Bronchial smooth muscle cell (primary cell): ENCODE data around the gene MEX3D. TPM values are rescaled to one million over a fixed set of nuclear protein-coding genes. Genes with fewer than 3 reads are reported as not detected.

Source experiments
- total RNA-seq: library from RNA; depleted of rRNA; stranded (reverse); fragments of >200 nt; gene quantifications from 2 replicates; pipeline ENCODE4 v1.2.1, GENCODE V29; 2014

MEX3D gene
- total RNA-seq, result 21.9 and 32.7 TPM in 2 replicates

DNA sequence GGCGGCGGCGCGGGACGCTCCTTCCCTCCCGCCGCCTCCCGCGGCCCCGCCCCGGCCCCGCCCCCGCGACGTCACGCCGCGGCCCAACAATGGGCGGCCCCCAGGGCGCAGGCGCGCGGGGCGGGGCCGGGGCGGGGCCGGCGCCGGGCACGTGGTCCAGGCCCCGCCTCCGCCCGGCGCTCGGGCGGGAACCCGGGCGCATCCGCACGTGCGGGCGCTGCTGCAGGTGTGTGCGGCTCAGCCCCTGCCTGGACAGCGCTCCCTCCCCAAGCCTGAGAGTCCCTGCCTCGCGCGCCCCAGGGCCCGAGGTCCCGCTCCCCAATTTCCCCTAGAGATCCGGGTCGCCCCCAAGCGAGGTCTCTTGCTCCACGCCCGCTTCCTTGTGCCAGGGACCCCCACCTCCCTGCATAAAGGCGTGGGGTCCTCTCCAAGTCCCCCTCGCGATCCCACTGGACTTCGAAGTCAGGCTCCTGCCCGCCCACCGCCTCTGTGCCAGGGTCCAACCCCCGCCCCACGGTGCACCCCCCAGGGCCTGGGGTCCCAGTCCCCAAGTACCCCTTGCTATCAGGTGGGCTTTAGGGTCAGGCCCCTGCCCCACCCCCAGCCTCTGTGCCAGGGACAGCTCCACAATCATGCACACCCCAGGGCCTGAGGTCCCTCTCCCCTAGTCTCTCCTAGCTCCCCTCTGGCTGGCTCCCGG is at the start of gene MEX3D:
Gene MEX3D (minus strand): TSS at position 6 of the 700 bp plus-strand sequence. CDS start 267 bp downstream, outside the sequence.

DNA sequence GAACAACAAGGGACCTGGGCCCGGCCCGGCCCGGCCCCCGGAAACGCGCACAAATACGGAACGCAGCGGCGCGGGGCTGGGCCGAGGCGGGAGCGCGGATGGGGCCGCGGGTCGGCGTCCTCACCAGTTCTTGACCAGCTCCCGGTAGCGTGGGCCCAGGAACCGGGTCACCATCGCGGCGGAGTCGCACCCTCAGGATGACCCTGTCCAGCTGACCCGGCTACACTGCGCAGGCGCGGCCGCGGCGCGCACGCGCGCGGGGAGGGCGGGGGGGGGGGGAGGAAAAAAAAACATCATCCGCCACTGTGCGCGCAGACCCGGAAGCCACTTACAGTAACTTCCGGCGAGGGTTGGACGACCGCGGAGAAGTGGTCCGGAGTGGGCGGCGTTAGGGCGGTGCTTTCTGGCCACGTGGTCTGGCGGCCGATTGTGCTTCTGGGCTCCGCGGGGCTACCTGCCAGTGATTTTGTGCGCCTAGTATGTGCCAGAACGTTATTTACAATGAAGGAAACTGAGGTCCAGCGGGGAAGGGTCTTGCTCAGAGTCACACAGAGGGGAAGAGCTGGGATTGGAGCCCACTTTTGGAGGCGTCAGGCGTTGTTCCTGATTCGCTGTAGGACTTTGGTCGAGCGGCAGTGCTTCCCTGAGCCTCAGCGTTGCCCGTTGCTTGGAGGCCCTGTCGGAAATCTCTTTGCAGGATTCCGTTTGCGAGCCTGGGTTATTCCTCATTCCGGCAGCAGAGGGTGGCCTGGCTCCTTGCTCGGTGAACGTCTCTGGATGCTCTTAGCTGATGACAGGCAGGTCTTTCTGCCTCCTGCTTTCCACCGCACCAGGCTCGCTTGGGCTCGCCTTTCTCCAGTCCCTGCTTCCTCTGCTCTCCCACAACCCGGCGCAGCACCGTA is 37.4 kb upstream of the MEX3D start, which contains the start of gene UQCR11:
Gene UQCR11 (minus strand): TSS at position 227 of the 902 bp plus-strand sequence. CDS start 53 bp downstream, at position 174.

DNA sequence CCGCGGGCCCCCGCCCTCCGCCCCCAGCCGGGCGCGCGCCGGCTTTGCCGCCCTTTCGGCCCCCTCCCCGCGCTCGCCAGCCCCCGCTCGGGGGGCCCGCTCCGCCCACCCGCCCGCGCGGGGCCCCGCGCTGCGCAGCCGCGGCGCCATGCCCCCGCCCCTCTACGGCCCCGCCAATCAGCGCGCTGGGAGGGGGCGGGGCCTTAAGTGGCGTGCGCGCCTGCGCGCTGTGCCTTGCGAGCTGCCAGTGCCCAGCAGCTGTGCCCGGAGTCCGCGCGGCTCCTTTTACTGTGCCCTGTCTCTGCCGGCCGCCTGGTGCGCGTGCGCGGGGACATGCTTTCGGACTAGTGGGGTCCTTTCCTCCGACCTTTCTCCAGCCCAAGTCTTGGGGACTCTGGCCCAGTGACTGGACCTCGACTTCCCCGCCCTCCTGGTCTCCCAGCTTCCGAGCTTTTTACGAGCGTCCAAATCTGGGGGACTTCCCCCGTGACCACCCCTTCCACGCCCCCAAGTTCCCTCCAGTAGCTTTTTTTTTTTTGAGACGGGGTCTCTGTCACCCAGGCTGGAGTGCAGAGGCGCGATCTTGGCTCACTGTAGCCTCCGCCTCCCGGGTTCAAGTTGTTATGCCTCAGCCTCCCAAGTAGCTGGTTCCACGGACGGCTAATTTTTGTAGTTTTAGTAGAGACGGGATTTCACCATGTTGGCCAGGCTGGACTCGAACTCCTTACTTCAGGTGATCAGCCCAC is 24.8 kb upstream of the MEX3D start, which contains the start of gene MBD3:
Gene MBD3 (minus strand): TSS at position 111 of the 746 bp plus-strand sequence. CDS start 234 bp downstream, outside the sequence.

DNA sequence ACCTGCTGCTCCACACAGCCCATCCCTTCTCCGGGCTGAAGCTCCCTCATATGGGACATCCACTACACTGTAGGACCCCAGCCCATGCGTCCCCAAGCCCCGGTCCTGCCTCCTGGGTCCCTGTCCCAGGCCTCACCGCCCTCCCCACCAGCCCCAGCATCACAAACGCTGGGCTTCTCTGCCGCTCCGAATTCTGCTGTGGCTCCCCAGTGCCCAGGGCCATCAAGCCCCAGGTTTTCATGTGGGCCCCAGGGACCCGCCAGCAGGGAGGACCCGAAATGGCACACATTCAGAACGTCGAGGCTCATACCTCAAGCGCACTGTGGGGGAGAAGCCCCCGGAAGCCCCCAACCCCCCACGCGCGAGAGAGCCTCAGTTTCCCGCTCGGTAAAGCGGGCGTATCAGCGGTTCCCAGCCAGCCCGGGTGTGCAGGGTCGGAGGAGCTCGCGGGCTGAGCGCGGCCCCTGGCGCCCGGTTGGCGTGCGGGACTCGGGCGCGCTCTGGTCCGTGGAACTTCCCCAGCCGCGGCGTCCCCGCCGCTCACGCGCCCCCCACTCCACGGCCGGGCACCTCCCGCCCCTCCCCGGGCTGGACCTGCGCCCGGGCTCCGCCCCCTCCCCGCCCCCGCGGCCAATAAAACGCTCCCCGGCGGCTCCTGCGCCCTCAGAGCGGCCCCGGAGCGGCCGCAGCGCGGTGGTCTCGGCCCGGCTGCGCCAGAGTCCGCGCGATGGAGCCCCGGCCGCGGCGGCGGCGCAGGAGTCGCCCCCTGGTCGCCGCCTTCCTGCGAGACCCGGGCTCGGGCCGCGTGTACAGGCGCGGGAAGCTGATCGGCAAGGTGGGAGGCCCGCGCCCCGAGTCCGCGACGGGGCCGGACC is 44.5 kb downstream of the MEX3D start, which contains the start of gene PLK5:
Gene PLK5 (plus strand): TSS at position 666 of the 875 bp plus-strand sequence. CDS start 2,920 bp downstream, outside the sequence.

DNA sequence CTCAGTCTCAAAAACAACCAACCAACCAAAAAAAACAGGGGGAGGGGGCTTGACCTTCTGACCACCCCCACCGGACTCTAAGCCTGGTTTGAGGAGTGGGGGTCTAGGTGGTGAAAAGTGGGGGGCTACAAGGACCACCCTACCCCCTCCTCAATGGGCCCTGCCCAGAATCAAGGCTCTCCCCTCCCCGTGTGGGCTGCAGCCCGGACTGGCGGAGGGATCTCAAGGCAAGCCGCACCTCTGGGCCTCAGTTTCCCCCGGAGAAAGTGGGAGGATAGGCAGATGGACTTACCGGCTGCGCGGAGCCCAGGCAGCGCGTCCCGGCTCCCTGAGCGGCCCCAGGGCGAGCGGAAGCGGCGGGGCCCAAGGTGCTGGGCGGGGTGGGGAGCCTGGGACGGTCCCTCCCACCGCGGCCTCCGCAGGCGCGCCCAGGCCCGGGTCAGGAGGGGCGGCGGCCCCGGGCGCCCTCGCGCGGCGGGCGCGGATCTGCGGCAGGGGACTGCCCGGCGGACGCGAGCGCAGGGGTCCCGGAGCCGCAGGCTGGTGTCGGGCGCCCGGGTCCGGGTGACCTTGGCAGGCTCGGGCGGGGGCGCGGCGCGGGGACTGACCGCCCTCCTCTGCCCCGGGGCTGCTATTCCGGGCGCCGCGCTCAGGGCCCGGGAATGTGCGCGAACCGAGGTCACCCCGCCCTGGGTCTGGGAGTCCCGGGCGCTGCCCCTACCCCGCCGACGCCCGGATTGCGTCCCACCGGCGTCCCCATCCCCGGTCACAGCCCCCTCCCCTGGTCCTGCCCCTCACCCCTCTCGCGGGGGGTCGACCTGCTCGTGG is 55.2 kb downstream of the MEX3D start, which contains the start of gene ADAMTSL5:
Gene ADAMTSL5 (minus strand): TSS at position 349 of the 828 bp plus-strand sequence. CDS start 2,076 bp downstream, outside the sequence.

Other genes with a start within 250 kb of the MEX3D start
- 53.1 and 63.4 TPM in 2 replicates for gene NDUFS7, start 184.4 kb downstream of the MEX3D start, total RNA-seq
- 32.0 and 40.4 TPM in 2 replicates for gene GAMT, start 166.8 kb downstream of the MEX3D start, total RNA-seq
- 20.4 and 30.9 TPM in 2 replicates for gene DAZAP1, start 160.7 kb downstream of the MEX3D start, total RNA-seq
- 253 and 340 TPM in 2 replicates for gene RPS15, start 129.9 kb downstream of the MEX3D start, total RNA-seq
- 0.63 and 1.1 TPM in 2 replicates for gene APC2, start 118.2 kb downstream of the MEX3D start, total RNA-seq
- gene C19orf25, start 89.1 kb downstream of the MEX3D start, total RNA-seq, result 17.9 and 23.0 TPM in 2 replicates
- 0.95 and 2.2 TPM in 2 replicates for gene PCSK4, start 78.0 kb downstream of the MEX3D start, total RNA-seq
- 1.7 and 2.9 TPM in 2 replicates for gene REEP6, start 77.1 kb downstream of the MEX3D start, total RNA-seq
- gene ADAMTSL5, start 55.3 kb downstream of the MEX3D start, total RNA-seq, result 3.9 and 4.7 TPM in 2 replicates
- under 0.01 TPM in 1 of 2 replicates, not detected in the other for gene PLK5, start 44.2 kb downstream of the MEX3D start, total RNA-seq
- 64.8 and 69.3 TPM in 2 replicates for gene MBD3, start 24.5 kb upstream of the MEX3D start, total RNA-seq
- 103 and 117 TPM in 2 replicates for gene UQCR11, start 37.1 kb upstream of the MEX3D start, total RNA-seq
- 33.4 and 49.2 TPM in 2 replicates for gene TCF3, start 84.3 kb upstream of the MEX3D start, total RNA-seq
- not detected in 2 replicates for gene ONECUT3, start 185.2 kb upstream of the MEX3D start, total RNA-seq
- gene ATP8B3, start 244.0 kb upstream of the MEX3D start, total RNA-seq, result 0.95 and 1.9 TPM in 2 replicates